Activated CD4-positive, alpha-beta T cell treated with anti-CD3 and anti-CD28 coated beads, Interleukin-10, Interleukin-2, amounts not matched to agents 100 ng/mL and 50 ng/mL, durations not matched to agents 16 hours and 8 hours (primary cell): ENCODE measurements around the gene RANBP2.
"Not testable (repeated sequence)": the region's sequence is repeated elsewhere in the genome, so short reads cannot be mapped to it uniquely, and the experiment has no call there.

ENCODE experiments used
- DNase-seq: peaks from one replicate; pipeline ENCODE4 v3.0.0-alpha.2; 2020

RANBP2 gene

GRCh38 chr2:108719149-108720044 is at the start of gene RANBP2:
RANBP2 (plus strand) TSS chr2:108719482; CDS start chr2:108719607, 125 bp downstream.
- peak; percentile 97 for DNase-seq

- DNase-seq: not testable (repeated sequence)
Observed at GRCh38 chr2:108670282-108670681, 49.0 kb upstream of the RANBP2 start.

GRCh38 chr2:108672200-108672805 is 47.0 kb upstream of the RANBP2 start:
- not testable (repeated sequence) for DNase-seq

GRCh38 chr2:108676522-108676921 is 42.8 kb upstream of the RANBP2 start:
- DNase-seq: not testable (repeated sequence)

- DNase-seq: not testable (repeated sequence)
Observed at GRCh38 chr2:108677239-108677744, 42.0 kb upstream of the RANBP2 start.

GRCh38 chr2:108678198-108678651 is 41.1 kb upstream of the RANBP2 start:
- DNase-seq: not testable (repeated sequence)

GRCh38 chr2:108680805-108681204 is 38.5 kb upstream of the RANBP2 start:
- not testable (repeated sequence) for DNase-seq

GRCh38 chr2:108688818-108689756 is 30.2 kb upstream of the RANBP2 start:
- not testable (repeated sequence) for DNase-seq

- not testable (repeated sequence) for DNase-seq
Observed at GRCh38 chr2:108690001-108690400, 29.3 kb upstream of the RANBP2 start.

- DNase-seq: no peak
Observed at GRCh38 chr2:108691447-108691846, 27.8 kb upstream of the RANBP2 start.

GRCh38 chr2:108701208-108701607 is 18.1 kb upstream of the RANBP2 start:
- DNase-seq: no peak

- no peak for DNase-seq
Observed at GRCh38 chr2:108701806-108702205, 17.5 kb upstream of the RANBP2 start.

GRCh38 chr2:108704871-108705270 is 14.4 kb upstream of the RANBP2 start:
- DNase-seq: no peak

GRCh38 chr2:108707300-108707699 is 12.0 kb upstream of the RANBP2 start:
- no peak for DNase-seq

- DNase-seq: not testable (repeated sequence)
Observed at GRCh38 chr2:108716971-108717370, 2.3 kb upstream of the RANBP2 start.

- not testable (repeated sequence) for DNase-seq
Observed at GRCh38 chr2:108726048-108726447, 6.8 kb downstream of the RANBP2 start.

GRCh38 chr2:108734656-108735055 is 15.4 kb downstream of the RANBP2 start:
- not testable (repeated sequence) for DNase-seq

GRCh38 chr2:108757973-108758372 is 38.7 kb downstream of the RANBP2 start:
- not testable (repeated sequence) for DNase-seq

- not testable (repeated sequence) for DNase-seq
Observed at GRCh38 chr2:108762618-108763017, 43.3 kb downstream of the RANBP2 start.

- not testable (repeated sequence) for DNase-seq
Observed at GRCh38 chr2:108766671-108767070, 47.4 kb downstream of the RANBP2 start.

- not testable (repeated sequence) for DNase-seq
Observed at GRCh38 chr2:108767859-108768258, 48.6 kb downstream of the RANBP2 start.

GRCh38 chr2:108776475-108776874 is 57.2 kb downstream of the RANBP2 start:
- no peak for DNase-seq
